HG03378 (cell line): ENCODE data around the gene CCDC83.
"Not testable (repeated sequence)": the region's sequence is repeated elsewhere in the genome, so short reads cannot be mapped to it uniquely, and the experiment has no call there.

Experiments used
- ATAC-seq: cut with Tn5 transposase; IDR thresholded peaks from one replicate; pipeline ENCODE4 v1.9.1; 2021; ENCODE audit warnings: mild to moderate bottlenecking, moderate library complexity; ENCODE audit not compliant: unreplicated experiment

Gene CCDC83

GRCh38 chr11:85886089-85887056 is 31.2 kb downstream of the CCDC83 start:
- no peak for ATAC-seq

- ATAC-seq: no peak
Observed at GRCh38 chr11:85889108-85889507, 33.9 kb downstream of the CCDC83 start.

- ATAC-seq: no peak
Observed at GRCh38 chr11:85889676-85890579, 34.7 kb downstream of the CCDC83 start.

- no peak for ATAC-seq
Observed at GRCh38 chr11:85893395-85893794, 38.2 kb downstream of the CCDC83 start.

- no peak for ATAC-seq
Observed at GRCh38 chr11:85896876-85897275, 41.7 kb downstream of the CCDC83 start.

GRCh38 chr11:85898456-85898855 is 43.3 kb downstream of the CCDC83 start:
- ATAC-seq: no peak

- no peak for ATAC-seq
Observed at GRCh38 chr11:85902353-85902752, 47.2 kb downstream of the CCDC83 start.

- ATAC-seq: no peak
Observed at GRCh38 chr11:85903406-85903805, 48.2 kb downstream of the CCDC83 start.

GRCh38 chr11:85903811-85904210 is 48.6 kb downstream of the CCDC83 start:
- ATAC-seq: no peak

GRCh38 chr11:85912414-85912813 is 57.2 kb downstream of the CCDC83 start:
- no peak for ATAC-seq

GRCh38 chr11:85913513-85913912 is 58.3 kb downstream of the CCDC83 start:
- ATAC-seq: no peak

- ATAC-seq: no peak
Observed at GRCh38 chr11:85914425-85914824, 59.2 kb downstream of the CCDC83 start.

GRCh38 chr11:85918910-85919794 is 64.0 kb downstream of the CCDC83 start:
- ATAC-seq: no peak

- peak; percentile 91 for ATAC-seq
Observed at GRCh38 chr11:85922367-85922766, 67.2 kb downstream of the CCDC83 start.

GRCh38 chr11:85923455-85923854 is 68.3 kb downstream of the CCDC83 start:
- ATAC-seq: no peak

GRCh38 chr11:85926653-85927214 is 71.6 kb downstream of the CCDC83 start:
- ATAC-seq: not testable (repeated sequence)

- no peak for ATAC-seq
Observed at GRCh38 chr11:85930879-85931366, 75.7 kb downstream of the CCDC83 start.

GRCh38 chr11:85934596-85935169 is 79.5 kb downstream of the CCDC83 start:
- ATAC-seq: no peak

GRCh38 chr11:85935751-85936150 is 80.6 kb downstream of the CCDC83 start:
- ATAC-seq: no peak

- no peak for ATAC-seq
Observed at GRCh38 chr11:85937835-85938234, 82.7 kb downstream of the CCDC83 start.
